Measurements from ENCODE around the gene RUNDC3A. TPM values are rescaled to one million over a fixed set of nuclear protein-coding genes. Genes with fewer than 3 reads are reported as not detected.
A peak's percentile ranks its signal among the peaks of the same experiment; 100 is the strongest.

The RUNDC3A gene
- total and polyA plus RNA-seq, 2 of the 13 experiments (the other 11 are each of a cell fraction or from before 2014, with no cell fraction given), result 0.25 TPM; not detected in 1

- TF ChIP-seq ZSCAN29 (CRISPR knock-in tag; conservative IDR thresholded peaks at IDR 0.05), result no peak
- peak; percentile 49 for TF ChIP-seq POGZ (CRISPR knock-in tag; IDR thresholded peaks at IDR 0.05)
- TF ChIP-seq ZNF256 (CRISPR knock-in tag; conservative IDR thresholded peaks at IDR 0.05), result no peak
- peak; percentile 54; the same call in 1 of the 2 replicates for TF ChIP-seq ZBTB2 (CRISPR knock-in tag; IDR thresholded peaks at IDR 0.05; ENCODE audit: low read depth)
- TF ChIP-seq NFATC3 (CRISPR knock-in tag; IDR thresholded peaks at IDR 0.05), result no peak
- TF ChIP-seq ZNF354B (CRISPR knock-in tag; IDR thresholded peaks at IDR 0.05), result no peak
- no peak for TF ChIP-seq ZSCAN22 (CRISPR knock-in tag; IDR thresholded peaks at IDR 0.05)
- no peak for TF ChIP-seq ZNF20 (CRISPR knock-in tag; IDR thresholded peaks at IDR 0.05)
- TF ChIP-seq SP5 (CRISPR knock-in tag; IDR thresholded peaks at IDR 0.05; ENCODE audit: borderline replicate concordance, low read depth), result peak; percentile 54; the same call in 1 of the 2 replicates
- no peak for TF ChIP-seq ELF1 (CRISPR knock-in tag; IDR thresholded peaks at IDR 0.05)
- no peak for TF ChIP-seq ZNF34 (CRISPR knock-in tag; IDR thresholded peaks at IDR 0.05; ENCODE audit: borderline replicate concordance)
- no peak for TF ChIP-seq KIAA2018 (CRISPR knock-in tag; IDR thresholded peaks at IDR 0.05; ENCODE audit: borderline replicate concordance)
- TF ChIP-seq FOXJ3 (CRISPR knock-in tag; IDR thresholded peaks at IDR 0.05; ENCODE audit: borderline replicate concordance), result no peak
- TF ChIP-seq ZNF674 (CRISPR knock-in tag; IDR thresholded peaks at IDR 0.05; ENCODE audit: low read depth), result no peak
- TF ChIP-seq DPF2 (CRISPR knock-in tag; IDR thresholded peaks at IDR 0.05; ENCODE audit: borderline replicate concordance, low read depth), result no peak
- TF ChIP-seq CREBL2 (CRISPR knock-in tag; IDR thresholded peaks at IDR 0.05; ENCODE audit: borderline replicate concordance), result no peak; the same call in 1 of the 2 replicates
- no peak for TF ChIP-seq TCF7L2 (IDR thresholded peaks at IDR 0.05; ENCODE audit: low read depth, low read length)
- no peak for TF ChIP-seq THYN1 (CRISPR knock-in tag; IDR thresholded peaks at IDR 0.05; ENCODE audit: borderline replicate concordance, low read depth)
- peak; percentile 90 for TF ChIP-seq HOXA9 (CRISPR knock-in tag; IDR thresholded peaks at IDR 0.05; ENCODE audit: borderline replicate concordance)
- 0 out of 2 replicates have a peak, but pooled peaks have one; percentile 59 for TF ChIP-seq ZNF773 (CRISPR knock-in tag; IDR thresholded peaks at IDR 0.05; ENCODE audit: borderline replicate concordance)
- peak; percentile 42; the same call in 1 of the 2 replicates for TF ChIP-seq FOXA3 (CRISPR knock-in tag; IDR thresholded peaks at IDR 0.05)
- TF ChIP-seq RFX5 (IDR thresholded peaks at IDR 0.05; ENCODE audit: low read depth, low read length), result no peak
Measured at GRCh38 chr17:44308320-44308818, at the start of gene RUNDC3A (continued).
